RCC 7860 (cell line): ENCODE measurements around the gene COL26A1.
A peak's percentile ranks its signal among the peaks of the same experiment; 100 is the strongest.
"Not testable (repeated sequence)": the region's sequence is repeated elsewhere in the genome, so short reads cannot be mapped to it uniquely, and the experiment has no call there.

Experiments
- DNase-seq: peaks from one replicate; pipeline ENCODE4 v3.0.0-alpha.2; 2015; ENCODE audit warnings: low spot score
- FAIRE-seq: peaks from 2 replicates; lab custom pipeline; 2012; peaks lifted over from hg19 to GRCh38; lab: Jason Lieb, UNC

Gene COL26A1

GRCh38 chr7:101488826-101489572 lies 126.3 kb downstream of the COL26A1 start:
- DNase-seq (no peak), FAIRE-seq (no peak)

GRCh38 chr7:101490439-101490838 lies 127.8 kb downstream of the COL26A1 start:
- not testable (repeated sequence) for DNase-seq, FAIRE-seq

- not testable (repeated sequence) for DNase-seq, FAIRE-seq
Measured at GRCh38 chr7:101491442-101491841, 128.8 kb downstream of the COL26A1 start.

GRCh38 chr7:101494602-101495329 lies 132.1 kb downstream of the COL26A1 start:
- DNase-seq (no peak), FAIRE-seq (no peak)

- FAIRE-seq = no peak
Measured at GRCh38 chr7:101496017-101496416, 133.3 kb downstream of the COL26A1 start.

GRCh38 chr7:101501351-101501750 lies 138.7 kb downstream of the COL26A1 start:
- DNase-seq = no peak
- no peak for FAIRE-seq

More at GRCh38 chr7:101496017-101496416, 133.3 kb downstream of the COL26A1 start:
- DNase-seq = no peak

GRCh38 chr7:101502466-101503098 lies 139.9 kb downstream of the COL26A1 start:
- DNase-seq = no peak
- FAIRE-seq = no peak

- not testable (repeated sequence) for FAIRE-seq, DNase-seq
Measured at GRCh38 chr7:101505510-101505909, 142.8 kb downstream of the COL26A1 start.

GRCh38 chr7:101506531-101506930 lies 143.9 kb downstream of the COL26A1 start:
- DNase-seq (no peak), FAIRE-seq (no peak)

GRCh38 chr7:101507327-101507726 lies 144.7 kb downstream of the COL26A1 start:
- DNase-seq = no peak
- FAIRE-seq = no peak

- peak; percentile 21 for FAIRE-seq
- DNase-seq = peak; percentile 66
Measured at GRCh38 chr7:101507791-101508252, 145.1 kb downstream of the COL26A1 start.

GRCh38 chr7:101510297-101510696 lies 147.6 kb downstream of the COL26A1 start:
- FAIRE-seq (no peak), DNase-seq (no peak)

- DNase-seq (no peak), FAIRE-seq (no peak)
Measured at GRCh38 chr7:101511965-101512364, 149.3 kb downstream of the COL26A1 start.

GRCh38 chr7:101516851-101517250 lies 154.2 kb downstream of the COL26A1 start:
- DNase-seq (no peak), FAIRE-seq (no peak)

GRCh38 chr7:101517304-101517703 lies 154.6 kb downstream of the COL26A1 start:
- DNase-seq (no peak), FAIRE-seq (no peak)

- DNase-seq (no peak), FAIRE-seq (no peak)
Measured at GRCh38 chr7:101518336-101518735, 155.7 kb downstream of the COL26A1 start.

- no peak for FAIRE-seq
- no peak for DNase-seq
Measured at GRCh38 chr7:101519324-101520023, 156.8 kb downstream of the COL26A1 start.

GRCh38 chr7:101521430-101521925 lies 158.8 kb downstream of the COL26A1 start:
- FAIRE-seq = no peak
- DNase-seq = no peak

GRCh38 chr7:101522021-101522420 lies 159.3 kb downstream of the COL26A1 start:
- no peak for DNase-seq
- FAIRE-seq = no peak

GRCh38 chr7:101527844-101528667 lies 165.4 kb downstream of the COL26A1 start:
- DNase-seq = no peak

More at GRCh38 chr7:101527844-101528667, 165.4 kb downstream of the COL26A1 start:
- FAIRE-seq = no peak
